GM12872 (cell line): ENCODE data around the gene C4orf33.

Source experiments
- CTCF ChIP-seq: IDR thresholded peaks from 3 replicates; pipeline ENCODE4 v1.5.1; 2011; ENCODE audit warnings: low read depth, mild to moderate bottlenecking, low read length, moderate library complexity; ENCODE audit not compliant: insufficient read depth

Gene C4orf33

GRCh38 chr4:129095811-129096454, at the start of gene C4orf33:
Gene C4orf33, plus strand, starts transcription at chr4:129096152. Its CDS starts 6,459 bp downstream, at chr4:129102611.
- no peak for TF ChIP-seq CTCF

GRCh38 chr4:129059028-129059427, 36.9 kb upstream of the C4orf33 start:
- no peak for TF ChIP-seq CTCF

GRCh38 chr4:129062580-129062979, 33.4 kb upstream of the C4orf33 start:
- no peak for TF ChIP-seq CTCF

GRCh38 chr4:129063640-129064039, 32.3 kb upstream of the C4orf33 start:
- no peak for TF ChIP-seq CTCF

- TF ChIP-seq CTCF, result no peak
These were observed 31.2 kb upstream of the C4orf33 start for GRCh38 chr4:129064717-129065116.

- no peak for TF ChIP-seq CTCF
These were observed 18.6 kb upstream of the C4orf33 start for GRCh38 chr4:129077326-129077725.

- TF ChIP-seq CTCF, result no peak
These were observed 15.8 kb upstream of the C4orf33 start for GRCh38 chr4:129080129-129080528.
